ENCODE measurements around the gene GJB5.

The GJB5 gene

DNA sequence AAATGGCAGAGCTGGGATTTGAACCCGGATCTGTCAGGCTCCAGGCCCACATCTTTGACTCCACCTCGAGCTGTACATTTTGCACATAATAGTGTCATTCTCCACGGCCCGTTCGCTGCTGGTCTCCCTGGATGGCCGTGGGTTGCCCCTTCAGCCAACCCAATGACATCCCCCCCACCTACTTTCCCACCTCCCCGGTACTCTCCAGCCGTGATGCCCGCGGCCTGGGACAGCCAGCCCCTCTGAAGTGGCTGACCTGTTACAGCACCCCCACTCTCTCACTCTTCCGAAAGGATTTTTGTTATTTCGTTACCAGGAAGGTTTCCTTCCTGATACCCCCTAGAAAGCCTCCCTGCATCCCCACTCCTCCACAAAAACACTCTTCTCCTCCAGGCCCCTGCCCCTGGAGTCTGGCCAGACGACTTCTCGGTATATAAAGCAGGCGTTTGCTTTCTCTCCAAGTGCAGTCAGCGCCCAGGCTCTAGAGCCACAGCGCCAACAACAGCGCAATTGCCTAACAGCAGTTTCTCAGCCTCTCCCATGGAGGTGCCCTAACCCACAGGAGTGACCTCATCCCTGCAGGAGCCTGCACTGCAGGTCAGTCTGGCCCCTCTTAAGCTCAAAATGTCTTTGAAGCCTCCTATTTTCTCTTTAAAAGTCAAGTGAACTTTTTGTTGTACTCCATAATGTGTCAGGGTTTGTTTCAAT is 14.5 kb upstream of the GJB5 start:
- TF ChIP-seq, protein P1, sequence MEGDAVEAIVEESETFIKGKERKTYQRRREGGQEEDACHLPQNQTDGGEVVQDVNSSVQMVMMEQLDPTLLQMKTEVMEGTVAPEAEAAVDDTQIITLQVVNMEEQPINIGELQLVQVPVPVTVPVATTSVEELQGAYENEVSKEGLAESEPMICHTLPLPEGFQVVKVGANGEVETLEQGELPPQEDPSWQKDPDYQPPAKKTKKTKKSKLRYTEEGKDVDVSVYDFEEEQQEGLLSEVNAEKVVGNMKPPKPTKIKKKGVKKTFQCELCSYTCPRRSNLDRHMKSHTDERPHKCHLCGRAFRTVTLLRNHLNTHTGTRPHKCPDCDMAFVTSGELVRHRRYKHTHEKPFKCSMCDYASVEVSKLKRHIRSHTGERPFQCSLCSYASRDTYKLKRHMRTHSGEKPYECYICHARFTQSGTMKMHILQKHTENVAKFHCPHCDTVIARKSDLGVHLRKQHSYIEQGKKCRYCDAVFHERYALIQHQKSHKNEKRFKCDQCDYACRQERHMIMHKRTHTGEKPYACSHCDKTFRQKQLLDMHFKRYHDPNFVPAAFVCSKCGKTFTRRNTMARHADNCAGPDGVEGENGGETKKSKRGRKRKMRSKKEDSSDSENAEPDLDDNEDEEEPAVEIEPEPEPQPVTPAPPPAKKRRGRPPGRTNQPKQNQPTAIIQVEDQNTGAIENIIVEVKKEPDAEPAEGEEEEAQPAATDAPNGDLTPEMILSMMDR (IDR thresholded peaks at IDR 0.05; ENCODE audit: low read depth, low read length, missing control alignments), result no peak
- no peak for DNase-seq
- in situ Hi-C loops (cut with HindIII; ENCODE audit: low pct_ligation_motif_present, low sequenced_read_pairs), result no loop called here
- no peak overlapping the region for H3K27ac ChIP-seq
- H3K4me3 ChIP-seq (ENCODE audit: low read depth, low read length), result no peak overlapping the region
- no peaks in the 10 kb centered on the region for H3K36me3 ChIP-seq (replicated peaks)
- no peaks in the 10 kb centered on the region for H3K27me3 ChIP-seq (replicated peaks)

DNA sequence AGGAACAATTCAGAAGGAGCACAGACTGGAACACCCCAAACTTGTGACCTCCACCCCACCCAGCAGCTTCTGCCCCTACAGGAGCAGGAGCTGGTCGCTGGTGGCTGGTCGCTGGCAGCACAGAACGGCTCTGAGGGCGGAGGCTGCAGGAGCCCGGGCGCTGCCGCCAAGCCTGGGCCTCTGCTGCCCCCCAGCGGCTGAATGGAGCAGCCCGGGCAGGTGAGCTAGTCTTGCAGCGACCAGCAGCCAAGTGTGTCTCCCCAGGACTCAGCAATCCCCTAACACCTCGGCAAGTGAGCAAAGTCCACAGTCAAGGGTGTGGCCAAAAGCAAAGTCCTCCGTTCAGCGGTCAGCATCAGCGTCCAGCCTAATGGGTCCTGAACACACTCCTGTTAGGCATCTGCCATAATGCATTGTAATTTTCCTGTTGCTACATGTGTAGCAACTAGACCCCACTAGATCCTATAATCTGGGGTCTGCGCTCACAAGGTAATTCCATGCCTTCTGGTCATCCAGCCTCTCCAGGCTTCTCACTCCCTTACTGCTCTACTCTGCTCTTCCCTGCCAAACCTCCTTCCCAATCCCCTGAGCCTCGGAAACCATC is 12.1 kb upstream of the GJB5 start:
- no peak overlapping the region for H3K27ac ChIP-seq
- TF ChIP-seq, protein P1 (IDR thresholded peaks at IDR 0.05; ENCODE audit: low read depth, low read length, missing control alignments), result peak; percentile 96
- in situ Hi-C loops (cut with HindIII; ENCODE audit: low pct_ligation_motif_present, low sequenced_read_pairs), result no loop called here
- peak; percentile 46 for DNase-seq
- no peaks in the 10 kb centered on the region for H3K36me3 ChIP-seq (replicated peaks)
- H3K4me3 ChIP-seq (ENCODE audit: low read depth, low read length), result no peak overlapping the region
- H3K27me3 ChIP-seq (replicated peaks), result no peaks in the 10 kb centered on the region

DNA sequence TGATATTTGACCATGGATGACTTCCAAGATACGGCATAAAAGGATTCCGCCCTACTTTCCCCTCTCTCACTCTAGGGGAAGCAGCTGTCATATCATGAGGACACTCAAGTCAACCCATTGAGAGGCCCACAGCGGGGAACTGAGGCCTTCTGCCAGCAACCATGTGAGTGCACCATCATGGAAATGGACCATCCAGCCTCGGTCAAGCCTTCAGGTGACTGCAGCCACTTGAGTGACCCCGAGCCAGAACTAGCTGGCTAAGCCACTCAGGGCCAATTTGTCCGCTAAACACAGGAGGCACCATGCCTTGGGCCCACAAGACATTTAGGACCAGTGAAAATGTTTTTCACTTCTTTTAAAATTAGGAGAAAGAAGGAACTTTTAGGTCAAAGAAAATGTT is 11.1 kb upstream of the GJB5 start:
- Histone ChIP-seq H3K4me3 (ENCODE audit: low read depth, low read length) (no peak overlapping the region), H3K27me3 (replicated peaks) (no peaks in the 10 kb centered on the region), H3K27ac (no peak overlapping the region), H3K36me3 (replicated peaks) (no peaks in the 10 kb centered on the region)
- no peak for DNase-seq
- TF ChIP-seq, protein P1 (IDR thresholded peaks at IDR 0.05; ENCODE audit: low read depth, low read length, missing control alignments), result no peak
- in situ Hi-C loops (cut with HindIII; ENCODE audit: low pct_ligation_motif_present, low sequenced_read_pairs), result no loop called here

DNA sequence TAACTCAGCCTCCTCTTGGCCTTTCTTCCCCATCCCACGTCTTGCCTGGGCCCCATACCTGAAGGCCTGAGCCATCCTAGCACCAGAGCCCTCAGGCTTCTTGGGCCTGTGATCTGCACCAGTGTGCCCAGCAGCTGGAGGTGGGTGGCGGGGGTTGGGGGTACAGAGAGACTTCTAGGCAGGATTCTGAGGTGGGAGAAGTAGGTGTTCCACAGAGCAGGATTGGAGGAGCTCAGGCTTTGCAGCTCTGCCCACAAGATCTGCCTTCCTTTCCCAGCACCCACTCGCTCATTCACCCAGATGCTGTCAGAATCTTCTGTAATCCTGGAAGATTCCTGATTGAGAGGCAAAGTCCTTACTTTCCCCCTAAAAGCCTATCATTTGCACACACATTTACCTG is 10.0 kb upstream of the GJB5 start:
- Histone ChIP-seq H3K27me3 (replicated peaks) (no peaks in the 10 kb centered on the region), H3K27ac (no peak overlapping the region), H3K36me3 (replicated peaks) (no peaks in the 10 kb centered on the region), H3K4me3 (ENCODE audit: low read depth, low read length) (no peak overlapping the region)
- in situ Hi-C loops (cut with HindIII; ENCODE audit: low pct_ligation_motif_present, low sequenced_read_pairs), result no loop called here
- TF ChIP-seq, protein P1 (IDR thresholded peaks at IDR 0.05; ENCODE audit: low read depth, low read length, missing control alignments), result no peak
- DNase-seq, result no peak

DNA sequence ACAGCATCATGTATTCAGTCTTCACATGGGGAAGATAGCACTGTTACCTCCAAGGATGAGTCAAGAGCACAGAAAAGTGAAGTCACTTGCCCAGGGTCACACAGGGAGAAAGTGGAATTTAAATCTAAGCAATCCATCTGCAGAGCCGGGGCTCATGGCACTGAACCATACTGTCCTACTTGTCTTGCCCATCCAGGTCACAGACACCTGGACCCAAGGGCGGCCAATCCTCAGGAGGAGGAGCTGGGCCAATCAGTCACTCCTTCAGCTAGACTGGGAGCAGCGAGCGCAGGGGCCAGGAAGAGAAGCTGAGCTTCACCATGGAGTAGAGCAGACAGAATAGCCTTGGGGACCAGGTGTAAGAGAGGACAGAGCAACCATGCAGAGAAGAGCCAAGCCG is 9.2 kb upstream of the GJB5 start:
- no peak for DNase-seq
- H3K4me3 ChIP-seq (ENCODE audit: low read depth, low read length), result no peak overlapping the region

More for the DNA sequence above, 9.2 kb upstream of the GJB5 start:
- no peaks in the 10 kb centered on the region for H3K27me3 ChIP-seq (replicated peaks)
- no peaks in the 10 kb centered on the region for H3K36me3 ChIP-seq (replicated peaks)
- TF ChIP-seq, protein P1 (IDR thresholded peaks at IDR 0.05; ENCODE audit: low read depth, low read length, missing control alignments), result no peak
- in situ Hi-C loops (cut with HindIII; ENCODE audit: low pct_ligation_motif_present, low sequenced_read_pairs), result no loop called here
- H3K27ac ChIP-seq, result no peak overlapping the region

All from brain microvascular endothelial cell (primary cell).